Stimulated activated CD8-positive, alpha-beta memory T cell treated with anti-CD3 and anti-CD28 coated beads, Interleukin-4, amount 100 ng/mL, for 24 hours (primary cell): ENCODE results near the gene ZSWIM3.
A peak's percentile ranks its signal among the peaks of the same experiment; 100 is the strongest.
"Not testable (repeated sequence)": the region's sequence is repeated elsewhere in the genome, so short reads cannot be mapped to it uniquely, and the experiment has no call there.

Experiments
- DNase-seq: peaks from one replicate; pipeline ENCODE4 v3.0.0-alpha.2; 2020; ENCODE audit warnings: low read depth

Gene ZSWIM3

GRCh38 chr20:45890985-45891983 lies 33.9 kb downstream of the ZSWIM3 start, which contains the start of the genes CTSA and NEURL2:
TSS of gene CTSA (plus strand) at chr20:45891335. CDS start at chr20:45891569, 234 bp downstream.
TSS of gene NEURL2 (minus strand) at chr20:45891208. CDS start at chr20:45890991, 217 bp downstream.
- DNase-seq = peak; percentile 78

DNA sequence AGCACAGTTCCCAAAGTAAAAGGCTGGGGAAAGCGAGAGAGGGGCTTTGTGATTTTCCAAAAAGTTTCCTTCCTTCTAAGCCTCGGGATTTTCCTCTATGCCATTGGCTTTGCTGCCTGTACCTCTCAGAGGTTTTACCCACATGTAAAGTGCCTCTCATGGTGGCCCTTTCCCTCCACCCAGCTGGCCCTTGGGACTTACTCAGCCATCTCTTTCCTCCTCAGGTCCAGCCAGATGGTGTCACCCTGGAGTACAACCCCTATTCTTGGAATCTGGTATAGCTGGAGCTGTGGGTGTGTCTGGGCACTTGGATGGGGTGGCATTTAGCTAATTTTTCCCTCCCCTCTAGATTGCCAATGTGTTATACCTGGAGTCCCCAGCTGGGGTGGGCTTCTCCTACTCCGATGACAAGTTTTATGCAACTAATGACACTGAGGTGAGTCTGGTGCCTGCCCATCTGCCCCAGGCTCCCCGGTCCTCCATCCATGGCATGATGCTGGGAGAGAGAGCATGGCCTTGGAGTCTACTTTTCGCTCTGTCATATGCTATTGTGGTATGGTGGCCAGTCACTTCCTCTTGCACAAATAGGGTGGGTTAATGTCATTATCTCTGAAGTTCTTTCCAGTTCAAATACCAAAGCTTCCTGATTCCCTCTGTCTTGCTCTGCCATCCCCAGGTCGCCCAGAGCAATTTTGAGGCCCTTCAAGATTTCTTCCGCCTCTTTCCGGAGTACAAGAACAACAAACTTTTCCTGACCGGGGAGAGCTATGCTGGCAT lies 34.8 kb downstream of the ZSWIM3 start:
- no peak for DNase-seq

DNA sequence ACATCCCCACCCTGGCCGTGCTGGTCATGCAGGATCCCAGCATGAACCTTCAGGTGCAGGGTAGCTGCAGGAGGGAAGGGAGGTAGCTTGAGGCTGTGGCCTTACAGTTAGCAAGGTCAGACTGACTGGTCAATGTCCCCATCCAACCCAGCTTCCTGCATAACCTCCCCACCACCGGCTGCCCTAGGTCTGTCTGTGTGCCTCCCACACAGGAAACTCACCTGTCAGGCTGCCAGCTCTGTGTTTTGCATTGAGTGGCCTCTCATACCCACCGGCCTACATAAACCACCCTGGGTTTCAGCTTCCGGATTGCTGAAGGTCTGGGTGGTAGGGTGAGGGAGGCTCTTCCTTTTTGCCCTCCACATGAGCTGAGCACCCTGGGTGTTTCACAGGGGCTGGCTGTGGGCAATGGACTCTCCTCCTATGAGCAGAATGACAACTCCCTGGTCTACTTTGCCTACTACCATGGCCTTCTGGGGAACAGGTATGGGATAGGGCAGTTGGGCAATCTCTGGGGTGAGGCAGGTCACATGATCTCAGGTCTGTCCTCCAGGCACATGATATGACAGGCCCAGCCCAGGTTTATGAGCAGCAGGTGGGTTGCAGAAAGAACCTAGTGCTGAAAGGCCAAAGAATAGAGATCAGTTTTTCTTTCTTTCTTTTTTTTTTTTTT lies 35.5 kb downstream of the ZSWIM3 start:
- no peak for DNase-seq

- no peak for DNase-seq
Observed at GRCh38 chr20:45893831-45894230, 36.4 kb downstream of the ZSWIM3 start.

GRCh38 chr20:45894797-45895196 lies 37.4 kb downstream of the ZSWIM3 start:
- DNase-seq = no peak

DNA sequence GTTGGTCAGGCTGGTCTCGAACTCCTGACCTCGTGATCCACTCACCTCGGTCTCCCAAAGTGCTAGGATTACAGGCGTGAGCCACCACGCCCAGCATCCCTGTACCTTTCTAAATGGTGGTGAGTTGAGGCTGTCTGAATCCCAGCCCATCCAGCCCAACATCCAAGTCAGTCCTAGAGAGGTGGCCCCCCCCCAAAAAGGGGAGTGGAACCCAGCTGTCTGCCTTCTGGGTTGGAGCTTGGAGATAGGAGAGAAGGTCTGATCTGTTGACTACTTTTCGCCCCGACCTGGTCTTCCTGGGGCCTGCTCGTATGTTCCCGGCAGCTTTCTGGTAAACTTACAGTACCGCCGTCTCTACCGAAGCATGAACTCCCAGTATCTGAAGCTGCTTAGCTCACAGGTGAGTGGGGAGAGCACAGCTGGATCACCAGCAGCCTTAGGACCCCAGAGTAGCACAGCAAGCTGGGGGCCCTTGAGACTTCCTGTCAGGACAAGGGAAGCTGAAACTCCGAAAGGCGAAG lies 39.3 kb downstream of the ZSWIM3 start:
- no peak for DNase-seq

GRCh38 chr20:45897289-45897688 lies 39.9 kb downstream of the ZSWIM3 start:
- no peak for DNase-seq

DNA sequence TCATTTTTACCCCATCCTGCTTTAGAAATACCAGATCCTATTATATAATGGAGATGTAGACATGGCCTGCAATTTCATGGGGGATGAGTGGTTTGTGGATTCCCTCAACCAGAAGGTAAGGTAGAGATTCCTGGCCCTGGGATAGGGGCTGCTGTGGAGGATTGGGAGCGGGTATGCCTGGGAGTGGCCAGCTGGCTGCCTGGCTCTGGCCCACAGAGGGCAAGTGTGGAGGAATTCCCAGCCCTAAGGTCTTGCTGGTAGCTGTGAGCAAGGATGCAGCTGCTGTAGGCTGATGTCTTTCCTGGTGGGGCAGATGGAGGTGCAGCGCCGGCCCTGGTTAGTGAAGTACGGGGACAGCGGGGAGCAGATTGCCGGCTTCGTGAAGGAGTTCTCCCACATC lies 40.3 kb downstream of the ZSWIM3 start:
- no peak for DNase-seq

DNA sequence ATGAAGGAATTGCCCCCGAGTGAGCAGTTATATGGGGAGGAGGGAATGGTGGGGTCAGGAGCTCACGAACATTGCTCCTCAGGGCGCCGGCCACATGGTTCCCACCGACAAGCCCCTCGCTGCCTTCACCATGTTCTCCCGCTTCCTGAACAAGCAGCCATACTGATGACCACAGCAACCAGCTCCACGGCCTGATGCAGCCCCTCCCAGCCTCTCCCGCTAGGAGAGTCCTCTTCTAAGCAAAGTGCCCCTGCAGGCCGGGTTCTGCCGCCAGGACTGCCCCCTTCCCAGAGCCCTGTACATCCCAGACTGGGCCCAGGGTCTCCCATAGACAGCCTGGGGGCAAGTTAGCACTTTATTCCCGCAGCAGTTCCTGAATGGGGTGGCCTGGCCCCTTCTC lies 40.9 kb downstream of the ZSWIM3 start:
- no peak for DNase-seq

DNA sequence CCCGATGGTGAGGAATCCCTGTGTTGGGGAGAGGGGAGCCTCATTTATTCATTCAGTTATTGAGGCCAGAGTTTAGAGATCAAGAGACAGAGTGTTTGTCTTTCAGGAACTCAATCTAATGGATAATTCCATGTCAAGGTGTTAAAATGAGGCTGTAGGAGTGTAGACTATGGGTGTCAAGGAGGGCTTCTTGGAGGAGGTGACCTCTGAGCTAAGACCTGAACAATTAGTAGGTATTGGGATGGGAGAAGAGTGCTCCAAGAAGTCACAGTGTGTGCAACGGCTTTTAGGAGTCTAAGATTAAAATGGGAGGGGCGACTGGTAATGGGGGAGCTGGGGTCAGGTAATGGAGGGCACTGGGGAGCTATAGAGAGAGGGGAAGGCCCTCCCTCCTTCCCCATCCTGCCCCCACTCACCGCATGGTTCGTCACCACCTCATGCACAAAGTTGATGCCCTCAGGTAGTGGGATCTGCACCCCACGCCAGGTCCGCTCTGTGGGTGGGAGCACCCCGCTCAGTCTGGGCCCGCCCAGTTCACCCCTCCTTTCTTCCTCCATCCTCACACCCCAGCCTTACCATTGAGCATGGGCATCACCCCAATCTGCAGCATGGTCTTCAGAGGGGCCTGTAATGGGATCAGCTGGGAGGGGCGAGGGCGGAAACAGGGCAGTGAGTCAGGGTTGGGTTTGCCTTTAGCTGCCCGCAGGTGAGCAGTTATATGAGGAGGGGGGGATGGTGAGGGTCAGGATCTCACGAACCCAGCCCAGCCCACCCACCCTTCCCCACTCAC lies 41.8 kb downstream of the ZSWIM3 start:
- DNase-seq = no peak

- not testable (repeated sequence) for DNase-seq
Observed at GRCh38 chr20:45901332-45901731, 43.9 kb downstream of the ZSWIM3 start.

DNA sequence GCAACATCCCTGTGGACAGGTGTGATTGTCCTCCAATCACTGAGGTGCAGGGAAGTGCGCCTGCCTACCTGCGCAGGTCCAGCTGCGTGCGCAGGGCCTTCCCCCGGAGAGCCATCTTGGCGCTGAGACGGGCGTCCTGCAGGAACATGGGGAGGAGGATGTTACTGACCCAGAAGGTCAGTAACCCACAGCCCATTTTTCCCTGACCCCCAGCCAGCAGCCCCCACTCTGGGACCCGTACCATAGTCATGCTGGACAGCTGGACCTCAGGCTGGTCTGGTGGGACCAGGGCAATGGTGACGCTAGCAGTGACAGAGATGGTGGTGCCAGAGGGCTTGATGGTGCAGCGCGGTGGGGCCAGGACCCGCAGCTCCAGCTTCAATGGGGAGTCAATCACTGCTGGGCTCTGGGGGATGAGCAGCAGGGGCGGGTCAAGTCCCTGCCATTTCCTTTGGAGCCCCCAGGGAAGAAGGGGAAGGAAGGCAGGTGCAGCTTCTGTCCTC lies 44.8 kb downstream of the ZSWIM3 start:
- no peak for DNase-seq

- no peak for DNase-seq
Observed at GRCh38 chr20:45904583-45905504, 47.4 kb downstream of the ZSWIM3 start.

GRCh38 chr20:45905505-45906079 lies 48.2 kb downstream of the ZSWIM3 start:
- DNase-seq = no peak

DNA sequence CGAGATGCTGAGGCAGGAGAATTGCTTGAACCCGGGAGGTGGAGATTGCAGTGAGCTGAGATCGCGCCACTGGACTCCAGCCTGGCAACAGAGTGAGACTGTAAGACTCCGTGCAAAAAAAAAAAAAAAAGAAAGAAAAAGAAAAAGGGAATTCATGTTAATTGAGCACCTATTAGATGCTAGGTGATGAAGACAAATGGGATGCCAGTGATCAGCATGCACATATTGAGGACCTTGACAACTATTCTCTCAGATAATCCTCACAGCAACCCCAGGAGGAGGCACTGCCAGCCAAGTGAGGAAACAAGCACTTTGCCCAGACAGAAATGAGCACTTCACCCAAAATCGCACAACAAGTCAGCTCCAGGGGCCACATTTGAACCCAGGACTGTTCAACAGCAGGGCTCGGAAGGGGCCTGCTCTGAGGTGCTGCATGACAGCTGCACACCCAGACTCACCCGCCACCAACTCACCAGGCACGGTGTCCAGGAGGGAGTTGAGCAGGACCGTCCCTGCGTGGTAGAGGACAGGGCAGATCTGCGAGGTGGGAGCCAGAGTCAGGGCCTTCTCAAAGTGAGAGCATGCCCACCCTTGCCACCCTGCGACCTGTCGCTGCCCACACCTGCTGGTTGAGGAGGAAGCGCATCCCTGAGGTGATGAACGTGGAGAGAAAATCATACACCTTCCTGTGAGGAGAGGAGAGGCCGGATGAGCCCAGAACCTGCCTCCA lies 50.0 kb downstream of the ZSWIM3 start:
- no peak for DNase-seq

DNA sequence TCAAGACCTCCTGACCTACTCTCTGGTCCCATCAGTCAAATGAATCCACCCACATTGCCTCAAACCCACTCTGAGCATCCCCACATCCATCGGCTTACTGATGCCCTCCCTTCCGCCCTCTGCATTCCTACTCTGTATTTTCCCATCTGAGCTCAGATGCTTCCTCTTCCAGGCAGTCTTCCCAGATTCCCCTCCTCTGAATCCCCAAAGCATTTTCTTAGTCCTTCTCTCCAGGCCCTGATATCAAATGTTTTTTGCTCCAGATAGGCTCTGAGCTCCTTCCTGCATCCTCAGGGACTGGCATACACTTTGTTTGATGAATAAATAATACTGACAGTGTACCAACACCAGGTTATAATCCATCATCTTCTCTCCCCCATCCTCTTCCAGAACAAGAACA lies 50.7 kb downstream of the ZSWIM3 start:
- DNase-seq = no peak

DNA sequence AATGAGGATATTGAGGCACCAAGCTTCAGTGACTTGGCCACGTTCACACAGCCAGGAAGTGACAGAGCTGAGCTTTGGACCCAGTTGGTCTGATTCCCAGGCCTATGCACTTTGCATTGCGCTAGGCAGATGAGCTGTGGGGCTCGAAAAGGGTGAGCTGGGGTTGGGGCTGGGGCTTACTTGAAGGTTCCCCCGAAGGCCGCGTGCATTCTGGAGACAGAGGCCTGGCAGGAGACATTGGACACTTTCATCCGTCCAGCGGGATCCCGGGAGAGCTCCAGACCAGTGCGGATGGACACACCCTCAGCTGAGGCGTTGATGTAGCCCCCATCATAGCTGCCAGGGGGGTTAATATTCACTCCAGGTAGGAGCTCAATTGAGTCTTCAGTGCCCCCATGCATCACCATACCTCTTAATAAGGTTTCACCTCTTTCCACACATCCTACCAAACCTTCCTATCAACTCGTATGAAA lies 52.0 kb downstream of the ZSWIM3 start:
- DNase-seq = no peak

DNA sequence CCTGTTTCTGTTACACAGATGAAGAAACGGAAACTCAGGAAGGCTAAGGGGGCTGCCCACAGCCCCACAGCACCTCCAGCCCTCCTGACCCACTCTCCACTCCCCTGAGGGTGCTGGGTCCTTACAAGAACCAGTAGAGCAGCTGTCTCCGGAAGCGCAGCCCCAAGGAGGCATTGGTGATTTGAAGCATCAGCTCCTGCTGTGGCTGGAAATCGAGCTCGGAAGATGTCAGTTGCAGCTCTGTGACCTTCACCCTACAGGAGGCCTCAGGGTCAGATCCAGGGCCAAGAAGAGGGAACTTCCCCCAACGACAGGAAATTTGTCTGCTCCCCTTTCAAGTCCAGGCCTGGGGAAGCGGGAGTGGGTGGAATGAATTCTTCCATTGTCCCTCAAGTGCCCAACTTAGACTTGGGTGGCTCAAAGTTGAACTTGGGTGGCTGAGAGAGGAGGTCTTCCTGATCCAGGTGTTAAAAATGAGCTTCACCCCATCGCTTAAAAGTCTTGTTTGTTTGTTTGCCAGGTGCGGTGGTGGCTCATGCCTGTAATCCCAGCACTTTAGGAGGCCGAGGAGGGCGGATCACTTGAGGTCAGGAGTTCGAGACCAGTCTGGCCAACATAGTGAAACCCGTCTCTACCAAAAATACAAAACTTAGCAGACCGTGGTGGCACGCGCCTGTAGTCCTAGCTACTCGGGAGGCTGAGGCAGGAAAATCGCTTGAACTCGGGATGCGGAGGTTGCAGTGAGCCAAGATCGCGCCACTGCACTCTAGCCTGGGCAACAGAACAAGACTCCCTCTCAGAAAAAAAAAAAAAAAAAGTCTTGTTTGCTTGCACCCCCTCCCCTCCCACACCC lies 52.6 kb downstream of the ZSWIM3 start:
- DNase-seq = no peak
